ENCODE measurements around the gene TRDMT1. TPM values are rescaled to one million over a fixed set of nuclear protein-coding genes. Genes with fewer than 3 reads are reported as not detected.
A peak's percentile ranks its signal among the peaks of the same experiment; 100 is the strongest.

Gene TRDMT1
- total RNA-seq, 1 donor from 2014 or later: 9.0 TPM

DNA sequence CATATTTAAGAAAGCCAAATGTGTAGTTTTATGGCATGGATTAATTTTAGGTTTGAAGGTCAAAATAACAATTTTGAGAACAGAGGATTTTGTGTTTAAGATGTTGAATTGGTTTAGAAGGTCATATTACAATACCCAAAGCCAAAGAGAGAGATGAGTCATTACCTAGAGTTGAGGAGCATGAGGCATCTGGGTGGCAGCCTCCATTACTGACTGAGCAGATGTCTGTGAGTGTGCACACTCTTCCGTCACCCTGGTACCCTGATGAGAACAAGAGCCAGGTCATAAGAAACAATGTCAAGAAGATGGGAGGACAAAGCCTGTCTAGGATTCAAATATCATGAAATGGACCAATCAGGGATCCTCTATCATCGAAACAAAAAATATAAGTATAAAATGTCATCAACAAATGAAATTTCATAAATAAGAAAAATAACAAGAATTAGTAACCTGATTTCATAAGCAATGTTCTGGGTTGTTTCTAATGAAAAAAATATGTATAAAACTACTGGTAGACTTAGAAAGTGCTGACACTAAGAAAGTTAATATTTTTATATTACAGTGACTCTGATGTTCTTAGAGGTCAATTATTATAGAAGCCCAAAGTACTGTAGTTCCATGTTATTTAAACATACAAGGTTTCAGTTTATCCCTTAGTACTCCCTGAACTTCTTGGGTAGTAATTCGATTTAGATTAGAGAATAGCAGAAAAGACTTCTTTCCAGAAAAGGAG lies 91.8 kb downstream of the TRDMT1 start:
- no peak for DNase-seq (ENCODE audit: extremely low spot score, unreplicated experiment)
- H3K27ac Mint-ChIP-seq: no peak overlapping the region
- H3K4me3 Mint-ChIP-seq: no peak overlapping the region
- peaks cover 13% of the 10 kb centered on the region for H3K4me1 Mint-ChIP-seq (ENCODE audit: unreplicated experiment)
- no peaks in the 10 kb centered on the region for H3K9me3 Mint-ChIP-seq
- TF ChIP-seq, protein P1, sequence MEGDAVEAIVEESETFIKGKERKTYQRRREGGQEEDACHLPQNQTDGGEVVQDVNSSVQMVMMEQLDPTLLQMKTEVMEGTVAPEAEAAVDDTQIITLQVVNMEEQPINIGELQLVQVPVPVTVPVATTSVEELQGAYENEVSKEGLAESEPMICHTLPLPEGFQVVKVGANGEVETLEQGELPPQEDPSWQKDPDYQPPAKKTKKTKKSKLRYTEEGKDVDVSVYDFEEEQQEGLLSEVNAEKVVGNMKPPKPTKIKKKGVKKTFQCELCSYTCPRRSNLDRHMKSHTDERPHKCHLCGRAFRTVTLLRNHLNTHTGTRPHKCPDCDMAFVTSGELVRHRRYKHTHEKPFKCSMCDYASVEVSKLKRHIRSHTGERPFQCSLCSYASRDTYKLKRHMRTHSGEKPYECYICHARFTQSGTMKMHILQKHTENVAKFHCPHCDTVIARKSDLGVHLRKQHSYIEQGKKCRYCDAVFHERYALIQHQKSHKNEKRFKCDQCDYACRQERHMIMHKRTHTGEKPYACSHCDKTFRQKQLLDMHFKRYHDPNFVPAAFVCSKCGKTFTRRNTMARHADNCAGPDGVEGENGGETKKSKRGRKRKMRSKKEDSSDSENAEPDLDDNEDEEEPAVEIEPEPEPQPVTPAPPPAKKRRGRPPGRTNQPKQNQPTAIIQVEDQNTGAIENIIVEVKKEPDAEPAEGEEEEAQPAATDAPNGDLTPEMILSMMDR (conservative IDR thresholded peaks at IDR 0.05): no peak
- H3K36me3 Mint-ChIP-seq: no peaks in the 10 kb centered on the region
- H3K27me3 Mint-ChIP-seq: no peaks in the 10 kb centered on the region

DNA sequence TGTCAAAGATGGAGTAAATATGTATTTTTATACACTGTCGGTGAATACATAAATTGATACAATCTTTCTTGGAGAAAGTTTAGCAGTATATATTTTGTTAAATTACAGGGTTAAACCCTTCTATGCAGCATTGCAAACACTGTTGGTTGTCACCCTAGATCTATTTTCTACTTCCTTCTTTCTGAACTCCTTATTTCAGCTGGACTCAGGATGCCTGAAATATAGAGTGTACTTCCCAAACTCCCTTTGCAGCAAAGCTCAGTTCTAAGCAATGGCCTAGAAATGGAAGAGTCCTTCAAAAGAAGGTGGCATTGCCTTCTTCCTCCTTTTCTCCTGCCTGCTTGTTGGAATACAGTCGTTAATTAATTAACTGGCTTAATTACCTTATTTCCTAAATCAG lies 92.4 kb downstream of the TRDMT1 start:
- TF ChIP-seq, protein P1 (conservative IDR thresholded peaks at IDR 0.05): no peak
- Mint-ChIP-seq H3K9me3 (no peaks in the 10 kb centered on the region), H3K4me3 (no peak overlapping the region), H3K27ac (no peak overlapping the region), H3K27me3 (no peaks in the 10 kb centered on the region), H3K4me1 (ENCODE audit: unreplicated experiment) (peaks cover 8% of the 10 kb centered on the region), H3K36me3 (no peaks in the 10 kb centered on the region)
- no peak for DNase-seq (ENCODE audit: extremely low spot score, unreplicated experiment)

DNA sequence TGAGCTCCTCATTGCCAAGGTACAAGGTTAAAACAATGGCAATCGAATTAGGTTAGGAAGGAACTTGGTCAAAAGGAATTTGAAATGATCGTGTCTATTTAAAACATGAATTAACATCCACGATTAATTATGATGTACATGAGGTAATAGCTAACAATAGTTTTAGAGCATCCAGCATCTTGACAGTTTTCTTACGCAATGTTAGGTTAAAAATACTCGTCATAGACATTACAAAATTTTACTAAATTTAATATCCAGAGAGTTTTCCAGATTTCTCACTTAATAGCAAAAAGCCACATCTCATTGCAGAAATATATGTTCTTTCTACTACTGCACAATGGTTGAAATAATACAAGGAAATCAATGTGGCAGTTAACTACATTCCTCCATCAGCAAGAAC lies 94.5 kb downstream of the TRDMT1 start:
- H3K4me1 Mint-ChIP-seq (ENCODE audit: unreplicated experiment): no peaks in the 10 kb centered on the region
- H3K27me3 Mint-ChIP-seq: no peaks in the 10 kb centered on the region
- DNase-seq (ENCODE audit: extremely low spot score, unreplicated experiment): no peak
- no peak overlapping the region for H3K27ac Mint-ChIP-seq
- TF ChIP-seq, protein P1 (conservative IDR thresholded peaks at IDR 0.05): no peak
- no peaks in the 10 kb centered on the region for H3K36me3 Mint-ChIP-seq
- H3K4me3 Mint-ChIP-seq: no peak overlapping the region
- no peaks in the 10 kb centered on the region for H3K9me3 Mint-ChIP-seq

DNA sequence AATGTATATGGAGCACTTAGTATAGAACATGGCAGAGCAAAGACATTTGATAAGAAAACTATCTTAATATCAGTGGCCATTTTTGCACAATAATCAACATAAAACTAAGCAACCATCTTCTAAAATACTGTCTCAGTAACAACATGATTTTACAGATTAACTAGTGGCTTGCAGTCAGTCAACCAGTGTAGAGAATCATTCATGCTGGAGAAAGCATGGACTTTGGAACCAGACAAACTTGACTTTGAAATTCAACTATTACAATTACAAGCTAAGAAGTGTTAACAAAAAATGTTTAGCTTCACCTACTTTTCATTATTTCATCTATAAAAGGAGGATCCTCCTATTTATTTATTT lies 99.6 kb downstream of the TRDMT1 start:
- H3K36me3 Mint-ChIP-seq: no peaks in the 10 kb centered on the region
- peaks cover 7% of the 10 kb centered on the region for H3K4me1 Mint-ChIP-seq (ENCODE audit: unreplicated experiment)
- H3K27ac Mint-ChIP-seq: peak overlapping the region; percentile 30
- TF ChIP-seq, protein P1 (conservative IDR thresholded peaks at IDR 0.05): no peak
- H3K9me3 Mint-ChIP-seq: no peaks in the 10 kb centered on the region
- no peak for DNase-seq (ENCODE audit: extremely low spot score, unreplicated experiment)
- H3K4me3 Mint-ChIP-seq: no peak overlapping the region
- no peaks in the 10 kb centered on the region for H3K27me3 Mint-ChIP-seq

DNA sequence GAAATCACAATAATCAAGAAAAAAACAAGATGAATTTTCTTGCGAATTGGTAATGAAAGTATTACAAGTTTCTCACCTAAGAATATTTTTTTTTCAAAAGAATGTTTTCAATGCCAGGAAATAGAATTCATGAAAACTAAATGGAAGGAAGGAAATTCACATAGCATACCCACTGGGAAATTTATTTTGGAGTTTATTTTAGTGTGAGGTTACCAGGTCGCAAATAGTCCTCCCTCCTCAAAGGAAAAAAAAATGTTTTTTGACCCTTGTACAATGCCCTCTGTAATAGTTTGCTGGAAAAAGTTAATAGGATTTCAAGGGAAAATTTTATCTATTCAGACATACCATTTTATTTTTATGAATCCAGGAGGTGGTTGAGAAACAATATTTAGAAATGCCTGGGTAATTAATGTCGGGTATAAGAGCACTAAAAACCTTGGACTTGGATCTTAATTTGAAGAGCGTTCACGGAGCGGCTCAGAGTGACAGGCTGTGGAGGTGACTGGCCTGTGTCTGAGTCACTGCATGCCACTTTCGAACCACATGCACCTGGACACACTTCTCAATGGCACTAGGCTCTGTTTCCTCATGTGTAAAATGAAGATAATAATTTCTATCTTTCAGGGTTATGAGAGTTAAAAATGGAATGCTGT lies 100.1 kb downstream of the TRDMT1 start:
- Mint-ChIP-seq H3K27ac (peak overlapping the region; percentile 30), H3K4me3 (no peak overlapping the region), H3K4me1 (ENCODE audit: unreplicated experiment) (peaks cover 7% of the 10 kb centered on the region), H3K27me3 (no peaks in the 10 kb centered on the region), H3K36me3 (no peaks in the 10 kb centered on the region), H3K9me3 (no peaks in the 10 kb centered on the region)
- no peak for DNase-seq (ENCODE audit: extremely low spot score, unreplicated experiment)
- TF ChIP-seq, protein P1 (conservative IDR thresholded peaks at IDR 0.05): no peak
